DOHH2 (cell line): ENCODE results near the gene TRAPPC14.
A peak's percentile ranks its signal among the peaks of the same experiment; 100 is the strongest.

Source experiments
- H3F3A ChIP-seq: fragments of 200-600 bp; sonication (generic), shearing (Covaris generic); 2 replicates; pipeline ENCODE4 v1.6.0; 2016; ENCODE audit warnings: antibody characterized with exemption, mild to moderate bottlenecking; ENCODE audit not compliant: control insufficient read depth, insufficient read depth
- H3K27ac ChIP-seq: fragments of 200-600 bp; sonication (generic); 2 replicates; pipeline ENCODE4 v1.5.1; 2014; ENCODE audit warnings: low read depth, mild to moderate bottlenecking, low read length, moderate library complexity
- H3K27me3 ChIP-seq: fragments of 200-600 bp; sonication (generic); 2 replicates; pipeline ENCODE4 v1.6.1; 2014; ENCODE audit warnings: mild to moderate bottlenecking, low read length, mixed read lengths; ENCODE audit not compliant: control insufficient read depth
- H3K36me3 ChIP-seq: fragments of 200-600 bp; sonication (generic); 2 replicates; pipeline ENCODE4 v1.6.1; 2014; ENCODE audit warnings: mild to moderate bottlenecking, low read length, moderate library complexity, mixed read lengths; ENCODE audit not compliant: control insufficient read depth
- H3K4me1 ChIP-seq: fragments of 200-600 bp; sonication (generic); 2 replicates; pipeline ENCODE4 v1.6.1; 2014; ENCODE audit warnings: mild to moderate bottlenecking, low read length, mixed read lengths; ENCODE audit not compliant: control insufficient read depth
- H3K4me2 ChIP-seq: fragments of 200-600 bp; sonication (generic); 2 replicates; pipeline ENCODE4 v1.6.0; 2014; ENCODE audit warnings: mild to moderate bottlenecking, low read length, moderate library complexity
- H3K4me3 ChIP-seq: fragments of 200-600 bp; sonication (generic); 2 replicates; pipeline ENCODE4 v1.5.1; 2014; ENCODE audit warnings: mild to moderate bottlenecking, low read length, mixed read lengths
- H3K79me2 ChIP-seq: fragments of 200-600 bp; sonication (generic); 2 replicates; pipeline ENCODE4 v1.6.1; 2014; ENCODE audit warnings: mild to moderate bottlenecking, low read length, mixed read lengths; ENCODE audit not compliant: control insufficient read depth
- H3K9me2 ChIP-seq: fragments of 200-600 bp; sonication (generic); replicated peaks from 2 replicates; pipeline ENCODE4 v1.6.1; 2014; ENCODE audit warnings: mild to moderate bottlenecking, low read length, mixed read lengths; ENCODE audit not compliant: control insufficient read depth
- H3K9me3 ChIP-seq: fragments of 200-600 bp; sonication (generic); 2 replicates; pipeline ENCODE4 v1.6.1; 2014; ENCODE audit warnings: antibody characterized with exemption, low read length, mixed read lengths; ENCODE audit not compliant: control insufficient read depth, insufficient read depth
- H4K20me1 ChIP-seq: fragments of 200-600 bp; sonication (generic); 2 replicates; pipeline ENCODE4 v1.6.0; 2014; ENCODE audit warnings: low read depth, mild to moderate bottlenecking, antibody characterized with exemption, low read length, moderate library complexity; ENCODE audit not compliant: control insufficient read depth, insufficient read depth
- EZH2phosphoT487 ChIP-seq: fragments of 200-600 bp; sonication (generic); IDR thresholded peaks from 2 replicates; pipeline ENCODE4 v1.6.1; 2017; ENCODE audit warnings: borderline replicate concordance, mild to moderate bottlenecking, antibody characterized with exemption, low read length, moderate library complexity, mixed read lengths
- TF ChIP-seq, protein P1 (sequence below): fragments of 200-600 bp; sonication (generic); IDR thresholded peaks from one replicate; pipeline ENCODE4 v1.5.1; 2014; ENCODE audit warnings: antibody characterized with exemption, mild to moderate bottlenecking, low read depth, low read length; ENCODE audit not compliant: poor library complexity, severe bottlenecking

Gene TRAPPC14

DNA sequence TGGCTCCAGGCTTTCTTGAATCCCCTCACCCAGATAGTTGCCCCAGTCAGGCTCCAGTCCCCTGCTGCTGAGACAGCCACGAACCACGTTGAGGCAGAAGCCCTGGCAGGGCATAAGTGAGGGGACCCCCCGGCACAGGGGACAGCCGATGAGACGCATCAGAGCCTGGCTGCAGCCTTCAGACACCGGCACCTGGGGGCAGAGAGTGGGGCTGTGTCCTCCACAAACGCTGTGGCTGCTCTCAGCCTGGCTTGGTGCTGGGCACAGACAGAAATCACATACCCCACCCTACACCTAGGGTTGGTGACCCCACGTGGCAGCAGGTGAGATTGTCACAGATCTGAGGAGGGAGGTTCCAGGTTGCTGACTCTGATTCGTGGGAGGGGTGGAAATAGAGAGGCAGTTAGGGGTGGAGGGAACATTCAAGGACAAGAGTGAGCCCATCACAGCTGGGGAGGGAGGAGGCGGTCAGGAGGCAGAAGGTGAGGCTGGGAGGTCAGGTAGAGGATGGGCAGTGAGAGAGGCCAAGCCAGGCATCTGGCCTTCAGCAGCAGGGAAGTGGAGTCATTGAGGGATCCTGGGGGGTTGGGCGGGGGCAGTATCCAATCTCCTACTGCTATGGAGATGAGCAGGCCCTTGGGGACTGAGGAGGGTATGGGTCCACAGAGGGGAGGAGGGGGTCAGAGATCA is 15.4 kb upstream of the TRAPPC14 start:
- Histone ChIP-seq H3F3A (peaks cover 23% of the 10 kb centered on the region), H3K4me1 (peaks cover 74% of the 10 kb centered on the region), H3K4me3 (no peak overlapping the region), H3K27me3 (no peaks in the 10 kb centered on the region), H4K20me1 (peaks cover 4% of the 10 kb centered on the region; the same call in 1 of the 2 replicates), H3K4me2 (peak overlapping the region; percentile 20), H3K36me3 (peaks cover 36% of the 10 kb centered on the region), H3K27ac (no peak overlapping the region), H3K79me2 (peaks cover 19% of the 10 kb centered on the region), H3K9me2 (no peaks in the 10 kb centered on the region), H3K9me3 (peaks cover 5% of the 10 kb centered on the region)
- TF ChIP-seq EZH2phosphoT487 = no peak
- TF ChIP-seq, protein P1, sequence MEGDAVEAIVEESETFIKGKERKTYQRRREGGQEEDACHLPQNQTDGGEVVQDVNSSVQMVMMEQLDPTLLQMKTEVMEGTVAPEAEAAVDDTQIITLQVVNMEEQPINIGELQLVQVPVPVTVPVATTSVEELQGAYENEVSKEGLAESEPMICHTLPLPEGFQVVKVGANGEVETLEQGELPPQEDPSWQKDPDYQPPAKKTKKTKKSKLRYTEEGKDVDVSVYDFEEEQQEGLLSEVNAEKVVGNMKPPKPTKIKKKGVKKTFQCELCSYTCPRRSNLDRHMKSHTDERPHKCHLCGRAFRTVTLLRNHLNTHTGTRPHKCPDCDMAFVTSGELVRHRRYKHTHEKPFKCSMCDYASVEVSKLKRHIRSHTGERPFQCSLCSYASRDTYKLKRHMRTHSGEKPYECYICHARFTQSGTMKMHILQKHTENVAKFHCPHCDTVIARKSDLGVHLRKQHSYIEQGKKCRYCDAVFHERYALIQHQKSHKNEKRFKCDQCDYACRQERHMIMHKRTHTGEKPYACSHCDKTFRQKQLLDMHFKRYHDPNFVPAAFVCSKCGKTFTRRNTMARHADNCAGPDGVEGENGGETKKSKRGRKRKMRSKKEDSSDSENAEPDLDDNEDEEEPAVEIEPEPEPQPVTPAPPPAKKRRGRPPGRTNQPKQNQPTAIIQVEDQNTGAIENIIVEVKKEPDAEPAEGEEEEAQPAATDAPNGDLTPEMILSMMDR = peak; percentile 54

DNA sequence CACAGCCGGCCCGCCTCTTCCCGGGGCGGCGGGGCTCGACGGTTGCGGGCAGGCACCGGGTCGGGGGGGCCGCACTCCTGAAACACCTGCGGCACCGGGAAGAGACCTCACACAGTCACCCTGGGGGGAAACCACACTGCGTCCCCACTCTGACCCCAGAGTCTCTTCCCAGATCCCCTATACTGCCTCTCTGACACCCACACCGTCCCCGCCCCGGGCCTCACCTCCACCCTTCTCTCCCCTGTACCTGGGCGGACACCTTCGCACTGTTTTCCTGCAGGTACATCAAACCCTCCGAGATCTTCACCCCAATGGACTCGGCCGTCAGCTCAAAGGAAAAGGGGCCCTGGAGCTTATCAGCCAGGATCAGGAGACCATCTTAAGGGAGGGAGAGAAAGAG is 13.3 kb upstream of the TRAPPC14 start:
- Histone ChIP-seq H3K27ac (no peak overlapping the region), H3K27me3 (peaks cover 16% of the 10 kb centered on the region), H3K79me2 (peaks cover 16% of the 10 kb centered on the region), H3K4me3 (peak overlapping the region; percentile 52), H3K9me3 (no peaks in the 10 kb centered on the region), H3F3A (peaks cover 16% of the 10 kb centered on the region), H3K4me1 (peaks cover 82% of the 10 kb centered on the region), H4K20me1 (peaks cover 4% of the 10 kb centered on the region; the same call in 1 of the 2 replicates), H3K36me3 (peaks cover 36% of the 10 kb centered on the region), H3K9me2 (no peaks in the 10 kb centered on the region), H3K4me2 (peak overlapping the region; percentile 68)
- TF ChIP-seq, protein P1 = no peak
- TF ChIP-seq EZH2phosphoT487 = no peak

DNA sequence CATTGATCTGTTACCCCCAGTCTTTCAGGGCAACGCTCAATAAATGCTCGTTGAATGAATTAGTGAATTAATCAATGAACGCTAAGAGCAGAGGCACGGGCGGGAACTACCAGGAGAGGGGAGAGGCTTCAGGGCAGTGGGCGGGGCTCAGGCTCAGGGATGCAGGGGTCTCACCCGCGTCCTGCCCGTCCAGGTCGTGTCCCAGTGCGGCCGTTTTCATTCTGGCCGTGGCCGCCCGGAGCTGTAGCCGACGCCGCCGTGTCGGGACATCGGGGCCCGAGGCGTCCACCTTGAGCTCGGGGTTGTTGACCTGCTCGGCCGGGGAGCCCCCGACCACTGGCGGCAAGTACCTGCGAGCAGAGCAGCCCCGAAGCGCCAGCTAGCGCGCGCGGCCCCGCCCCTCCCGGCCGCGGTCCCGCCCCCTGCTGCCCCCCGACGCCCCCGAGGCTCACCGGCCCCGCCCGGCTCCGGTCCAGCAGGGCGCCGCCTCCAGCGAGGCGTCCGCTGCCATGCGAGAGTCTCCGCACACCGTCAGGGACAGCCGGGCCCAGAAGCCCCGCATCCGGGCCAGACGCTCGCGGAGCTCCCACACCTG is 12.7 kb upstream of the TRAPPC14 start:
- H3K4me1 ChIP-seq = peaks cover 77% of the 10 kb centered on the region
- peaks cover under 1% of the 10 kb centered on the region; the same call in 1 of the 2 replicates for H4K20me1 ChIP-seq
- no peaks in the 10 kb centered on the region for H3K9me2 ChIP-seq
- TF ChIP-seq, protein P1 = no peak
- no peak for TF ChIP-seq EZH2phosphoT487
- peak overlapping the region; percentile 52 for H3K4me3 ChIP-seq
- peaks cover 10% of the 10 kb centered on the region for H3K79me2 ChIP-seq
- H3K9me3 ChIP-seq = no peaks in the 10 kb centered on the region
- peaks cover 16% of the 10 kb centered on the region for H3K27me3 ChIP-seq
- H3K36me3 ChIP-seq = peaks cover 36% of the 10 kb centered on the region
- H3F3A ChIP-seq = peaks cover 16% of the 10 kb centered on the region
- H3K4me2 ChIP-seq = peak overlapping the region; percentile 68
- H3K27ac ChIP-seq = no peak overlapping the region
